Activated CD4-positive, alpha-beta T cell treated with anti-CD3 and anti-CD28 coated beads, Interleukin-2, Interleukin-4, amounts not matched to agents 100 ng/mL and 50 ng/mL, durations not matched to agents 16 hours and 8 hours (primary cell): ENCODE results near the gene CARD9.

Experiments
- DNase-seq: peaks from one replicate; pipeline ENCODE4 v3.0.0-alpha.2; 2020; ENCODE audit warnings: low spot score

The CARD9 gene

GRCh38 chr9:136335296-136336155 is 37.9 kb downstream of the CARD9 start:
- DNase-seq: no peak

DNA sequence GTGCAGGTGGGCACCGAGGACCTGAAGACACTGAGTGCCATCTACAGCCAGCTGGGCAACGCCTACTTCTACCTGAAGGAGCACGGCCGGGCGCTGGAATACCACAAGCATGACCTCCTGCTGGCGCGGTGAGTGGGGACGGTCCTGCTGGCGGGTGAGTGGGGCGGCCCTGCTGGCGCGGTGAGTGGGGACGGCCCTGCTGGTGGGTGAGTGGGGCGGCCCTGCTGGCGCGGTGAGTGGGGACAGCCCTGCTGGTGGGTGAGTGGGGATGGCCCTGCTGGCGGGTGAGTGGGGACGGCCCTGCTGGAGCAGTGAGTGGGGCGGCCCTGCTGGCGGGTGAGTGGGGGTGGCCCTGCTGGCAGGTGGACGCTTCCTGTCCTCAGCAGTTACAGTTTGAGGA is 38.9 kb downstream of the CARD9 start:
- DNase-seq: no peak

DNA sequence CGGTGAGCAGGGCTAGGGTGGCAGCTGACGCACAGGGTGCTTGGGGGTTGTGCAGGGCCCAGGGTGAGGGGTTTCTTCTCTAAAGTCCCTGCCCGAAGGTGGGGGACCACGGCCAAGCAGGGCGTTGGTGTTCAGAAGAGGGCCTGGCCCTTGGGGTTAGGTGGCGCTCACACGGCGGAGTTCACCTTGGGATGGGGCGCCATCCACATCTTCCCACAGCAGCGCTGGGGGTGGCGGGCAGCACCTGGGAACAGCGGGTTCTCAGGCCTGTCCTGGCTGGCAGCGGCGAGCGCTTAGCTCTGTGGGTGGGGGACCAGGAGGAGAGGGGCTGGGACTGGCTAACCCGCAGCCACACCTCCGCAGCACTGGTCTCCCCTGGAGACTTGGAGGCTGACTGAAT is 40.0 kb downstream of the CARD9 start:
- DNase-seq: no peak

DNA sequence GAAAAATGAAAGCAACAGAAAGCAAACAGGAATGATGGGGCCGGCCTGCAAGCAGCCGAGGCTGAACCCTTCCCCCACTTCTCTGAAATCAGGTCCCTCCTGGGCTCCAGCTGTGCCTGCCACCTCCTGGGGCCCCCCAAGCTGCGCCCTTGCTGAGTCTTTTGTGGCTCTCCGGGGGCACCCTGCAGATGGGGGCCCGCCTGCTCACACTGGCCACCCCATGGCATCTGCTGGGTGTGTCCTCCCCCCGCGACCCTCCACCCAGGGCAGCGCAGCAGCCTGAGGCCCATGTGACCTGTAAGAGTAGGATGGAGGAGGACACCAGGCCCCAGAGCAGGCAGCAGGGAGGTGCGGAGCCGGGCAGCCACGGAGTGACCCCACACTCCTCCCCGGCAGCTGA is 40.4 kb downstream of the CARD9 start:
- no peak for DNase-seq

DNA sequence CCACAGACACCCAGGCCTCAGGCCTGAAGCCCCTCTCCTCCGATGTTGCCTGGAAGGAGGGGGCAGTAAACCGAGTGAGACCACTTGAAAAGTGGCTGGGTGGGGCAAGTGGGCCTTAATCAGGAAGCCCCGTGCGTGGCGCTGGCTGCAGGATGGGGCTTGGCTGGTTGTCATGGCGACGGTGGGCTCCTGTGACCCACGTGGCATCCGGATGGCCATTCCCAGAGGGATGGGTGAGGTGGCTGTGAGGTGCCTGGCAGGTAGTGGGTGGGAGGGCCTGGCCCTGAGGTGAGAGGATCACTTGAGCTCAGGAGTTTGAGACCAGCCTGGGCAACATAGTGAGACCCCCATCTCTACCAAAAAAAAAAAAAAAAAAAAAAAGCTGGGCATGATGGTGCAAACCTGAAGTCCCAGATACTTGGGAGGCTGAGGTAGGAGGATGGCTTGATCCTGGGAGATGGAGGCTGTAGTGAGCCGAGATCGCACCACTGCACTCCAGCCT is 40.9 kb downstream of the CARD9 start:
- no peak for DNase-seq

- no peak for DNase-seq
Measured at GRCh38 chr9:136331556-136332481, 41.6 kb downstream of the CARD9 start.

GRCh38 chr9:136331030-136331429 is 42.4 kb downstream of the CARD9 start:
- DNase-seq: no peak

DNA sequence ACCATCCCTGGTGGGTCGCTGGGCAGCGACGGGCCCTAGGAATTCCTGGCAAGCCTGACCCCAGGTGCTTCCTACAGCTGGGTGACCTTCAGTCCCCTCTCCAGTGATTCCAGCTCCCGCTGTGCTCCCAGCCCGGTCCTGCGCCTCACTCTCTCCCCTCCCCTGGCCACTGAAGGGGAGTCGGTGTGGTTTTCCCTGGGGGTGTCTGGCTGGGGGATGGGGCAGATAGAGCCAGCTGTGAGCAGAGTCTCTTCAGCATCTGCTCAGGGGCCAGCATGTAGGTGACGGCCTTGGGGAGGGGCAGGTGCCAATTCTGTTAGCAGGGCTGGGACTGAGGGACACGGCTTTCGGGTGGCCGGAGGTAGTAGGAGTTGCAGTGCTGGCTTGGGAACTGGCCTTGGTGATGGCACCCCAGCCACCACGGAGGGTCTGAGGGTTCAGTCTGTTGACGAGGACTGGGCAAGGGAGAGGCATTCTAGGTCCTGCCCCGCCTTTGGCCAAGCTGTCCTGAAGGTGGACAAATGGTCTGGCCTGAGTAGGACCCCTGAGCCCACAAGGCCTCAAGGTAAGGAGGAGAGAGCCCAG is 43.0 kb downstream of the CARD9 start:
- DNase-seq: no peak

DNA sequence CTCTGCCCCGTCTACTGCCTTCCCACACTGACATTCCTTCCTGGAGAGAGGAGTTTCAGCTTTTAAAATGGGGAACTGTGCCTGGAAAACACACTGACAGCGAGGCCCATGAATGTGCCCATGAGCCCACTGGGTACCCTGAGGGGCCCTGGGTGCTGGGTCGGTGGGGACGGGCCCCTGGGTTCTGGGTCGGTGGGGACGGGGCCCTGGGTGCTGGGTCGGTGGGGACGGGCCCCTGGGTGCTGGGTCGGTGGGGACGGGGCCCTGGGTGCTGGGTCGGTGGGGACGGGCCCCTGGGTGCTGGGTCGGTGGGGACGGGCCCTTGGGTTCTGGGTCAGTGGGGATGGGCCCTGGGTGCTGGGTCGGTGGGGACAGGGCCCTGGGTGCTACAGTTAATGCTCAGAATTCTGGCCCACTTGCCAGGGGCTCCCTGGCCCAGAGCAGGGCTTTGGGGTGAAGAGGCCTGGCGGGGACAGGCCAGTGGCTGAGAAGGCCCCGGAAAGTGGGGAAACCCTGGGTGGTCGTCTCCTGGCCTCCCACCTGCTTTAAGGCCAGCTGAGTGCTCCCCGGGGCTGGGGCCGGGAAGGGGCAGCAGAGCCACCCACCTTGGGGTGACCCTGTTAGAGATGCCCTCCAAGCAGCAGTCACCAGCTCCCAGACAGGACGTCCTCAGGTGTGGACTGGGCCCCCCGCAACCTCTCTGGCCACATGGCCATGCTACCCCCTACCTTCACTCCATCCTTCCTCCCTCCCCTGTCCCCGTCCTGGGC is 43.6 kb downstream of the CARD9 start:
- DNase-seq: no peak

- DNase-seq: no peak
Measured at GRCh38 chr9:136329211-136329627, 44.2 kb downstream of the CARD9 start.

DNA sequence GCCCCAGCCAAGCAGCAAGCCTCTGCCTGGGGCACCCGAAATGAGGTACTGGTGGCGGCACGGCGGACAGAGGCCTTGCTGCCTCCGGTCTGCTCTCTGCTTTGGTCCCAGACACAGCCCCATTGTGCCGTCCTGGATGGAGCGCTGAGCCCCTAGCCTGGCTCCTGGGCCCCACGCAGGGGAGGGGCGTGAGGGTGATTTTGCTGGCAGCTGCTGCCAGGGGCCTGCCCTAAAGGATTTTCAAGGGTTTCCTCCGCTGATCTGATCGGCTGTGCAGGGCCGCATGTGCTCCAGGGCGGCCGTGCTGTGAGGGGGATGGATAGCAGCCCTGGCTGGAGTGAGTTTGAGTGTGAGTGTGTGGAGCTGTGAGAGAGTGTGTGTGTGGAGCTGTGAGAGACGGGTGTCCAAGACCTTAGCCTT is 44.8 kb downstream of the CARD9 start:
- DNase-seq: no peak

DNA sequence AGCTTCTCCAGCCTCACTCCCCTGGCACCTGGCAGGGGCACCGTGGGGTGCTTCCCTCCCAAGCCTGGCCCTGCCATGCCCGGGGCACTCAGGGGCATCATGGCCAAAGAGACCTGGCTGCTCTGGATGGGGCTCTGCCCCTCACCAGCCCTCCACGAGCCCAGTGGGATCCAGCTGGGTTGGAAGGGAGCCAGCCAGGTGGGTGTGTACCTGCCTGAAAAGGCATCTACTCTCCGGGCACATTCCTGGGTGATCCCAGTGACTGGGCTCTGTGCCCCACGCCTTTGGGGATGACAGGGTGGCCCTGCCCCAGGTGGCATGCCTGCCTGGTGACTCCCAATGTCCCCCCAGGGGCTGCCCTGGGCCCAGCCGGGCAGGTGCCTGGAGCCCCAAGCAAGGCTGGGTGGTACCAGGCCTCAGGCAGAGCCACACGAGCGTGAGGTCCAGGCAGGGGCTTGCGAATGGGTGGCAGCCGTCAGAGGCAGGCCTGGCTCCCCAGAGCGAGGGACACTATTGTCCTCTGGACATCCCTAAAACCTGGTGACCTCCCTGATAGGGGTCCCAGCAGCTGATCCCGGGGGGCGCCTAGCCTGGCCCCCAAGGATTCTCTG is 45.4 kb downstream of the CARD9 start:
- no peak for DNase-seq

GRCh38 chr9:136327304-136327974 is 46.0 kb downstream of the CARD9 start, which contains the start of gene GPSM1:
Gene GPSM1 (plus strand): TSS chr9:136327539. CDS start chr9:136327696, 157 bp downstream.
- DNase-seq: no peak

- DNase-seq: no peak
Measured at GRCh38 chr9:136326761-136327303, 46.6 kb downstream of the CARD9 start.

GRCh38 chr9:136326061-136326760 is 47.3 kb downstream of the CARD9 start:
- DNase-seq: no peak

GRCh38 chr9:136325358-136325757 is 48.1 kb downstream of the CARD9 start:
- no peak for DNase-seq

DNA sequence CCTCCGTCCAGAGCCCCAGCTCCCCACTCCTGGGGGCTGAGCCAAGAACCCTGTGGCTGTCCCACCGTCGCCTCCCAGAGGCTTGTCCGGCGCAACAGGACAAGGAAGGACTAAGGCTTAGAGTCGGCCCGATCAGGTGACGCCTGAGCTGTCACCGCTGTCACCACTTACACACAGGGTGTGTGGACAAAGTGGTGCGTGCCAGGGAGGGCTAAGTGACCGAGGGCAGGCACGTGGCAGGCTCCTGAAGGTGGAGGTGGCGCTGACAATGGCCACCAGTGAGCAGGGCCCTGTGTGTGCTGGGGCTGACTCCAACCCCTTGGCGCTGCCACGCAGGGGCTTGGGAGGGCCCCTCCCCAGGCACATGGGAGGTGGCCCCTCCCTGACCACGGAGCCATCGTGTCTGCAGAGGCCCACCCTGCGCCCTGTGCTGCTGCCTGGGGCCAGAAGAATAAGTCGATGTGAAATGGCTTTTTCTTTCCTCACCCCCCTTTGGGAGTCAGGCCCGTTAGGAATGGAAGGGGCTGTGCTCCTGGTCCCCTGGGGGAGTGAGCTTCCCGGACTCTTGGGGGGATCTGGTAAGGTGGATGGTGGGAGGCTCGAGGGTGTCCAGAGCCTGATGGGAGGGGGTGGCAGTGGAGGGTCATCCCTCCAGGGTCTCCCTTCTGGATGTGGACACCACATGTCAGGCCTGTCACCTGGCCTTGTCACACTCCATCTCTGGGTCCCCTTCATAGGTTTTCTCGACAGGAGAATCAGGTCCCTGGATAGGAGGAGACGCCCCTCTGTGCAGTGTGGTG is 48.8 kb downstream of the CARD9 start:
- no peak for DNase-seq

- no peak for DNase-seq
Measured at GRCh38 chr9:136323371-136323789, 50.1 kb downstream of the CARD9 start.
